SJSA1 (cell line): ENCODE results near the gene PTPRT. TPM values are rescaled to one million over a fixed set of nuclear protein-coding genes. Genes with fewer than 3 reads are reported as not detected.

Source experiments
- DNase-seq, 2 experiments: peaks; one replicate each; pipeline ENCODE4 v3.0.0-alpha.2; 2015 to 2020; ENCODE audit warnings: low spot score in 2 of 2, low read depth in 1 of 2
- H3K27ac ChIP-seq: fragments of 250-450 bp; sonication (Bioruptor Pico); 2 replicates; pipeline ENCODE4 v1.5.1; 2020; ENCODE audit warnings: mild to moderate bottlenecking, moderate library complexity
- H3K27me3 ChIP-seq: fragments of 250-450 bp; sonication (Bioruptor Pico); replicated peaks from 2 replicates; pipeline ENCODE4 v1.5.1; 2020; ENCODE audit warnings: mild to moderate bottlenecking, moderate library complexity
- H3K36me3 ChIP-seq: fragments of 250-450 bp; sonication (Bioruptor Pico); 2 replicates; pipeline ENCODE4 v1.5.1; 2020; ENCODE audit warnings: mild to moderate bottlenecking
- H3K4me1 ChIP-seq: fragments of 250-450 bp; sonication (Bioruptor Pico); replicated peaks from 2 replicates; pipeline ENCODE4 v1.6.1; 2021; ENCODE audit warnings: mild to moderate bottlenecking
- H3K4me3 ChIP-seq: fragments of 250-450 bp; sonication (Bioruptor Pico); 2 replicates; pipeline ENCODE4 v1.5.1; 2020; ENCODE audit warnings: mild to moderate bottlenecking
- H3K9me3 ChIP-seq: fragments of 250-450 bp; sonication (Bioruptor Pico); replicated peaks from 2 replicates; pipeline ENCODE4 v1.5.1; 2020; ENCODE audit warnings: mild to moderate bottlenecking
- total RNA-seq: library from RNA; depleted of rRNA; stranded (reverse); fragments of >200 nt; shearing (Covaris generic); gene quantifications from 2 replicates; pipeline ENCODE4 v1.2.3, GENCODE V29; 2014

The PTPRT gene
- total RNA-seq, 1 experiment from 2014 or later, result not detected

DNA sequence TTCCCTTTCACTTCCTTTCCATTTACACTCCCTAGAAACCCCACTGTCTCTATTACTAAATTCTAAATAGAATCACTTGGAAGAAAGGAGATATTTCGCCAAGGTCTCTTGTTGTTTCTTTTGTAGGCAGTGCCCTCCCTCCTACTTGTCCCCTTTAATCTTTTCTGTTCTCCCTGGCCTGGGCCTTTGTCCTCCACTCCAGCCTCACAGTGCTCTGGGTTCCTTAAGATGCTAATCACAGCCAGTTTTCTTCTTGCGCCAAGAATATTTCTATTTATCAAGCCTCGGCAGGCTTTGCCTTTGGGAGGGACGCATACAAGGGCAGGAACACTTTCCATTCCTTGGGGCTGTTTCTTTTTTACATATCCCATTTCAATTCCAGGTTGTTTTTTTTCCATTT, 1051.0 kb downstream of the PTPRT start:
- Histone ChIP-seq H3K36me3 (no peaks in the 10 kb centered on the region), H3K9me3 (no peaks in the 10 kb centered on the region), H3K27me3 (no peaks in the 10 kb centered on the region), H3K27ac (no peak overlapping the region), H3K4me1 (no peaks in the 10 kb centered on the region), H3K4me3 (no peak overlapping the region)
- no peak for DNase-seq

DNA sequence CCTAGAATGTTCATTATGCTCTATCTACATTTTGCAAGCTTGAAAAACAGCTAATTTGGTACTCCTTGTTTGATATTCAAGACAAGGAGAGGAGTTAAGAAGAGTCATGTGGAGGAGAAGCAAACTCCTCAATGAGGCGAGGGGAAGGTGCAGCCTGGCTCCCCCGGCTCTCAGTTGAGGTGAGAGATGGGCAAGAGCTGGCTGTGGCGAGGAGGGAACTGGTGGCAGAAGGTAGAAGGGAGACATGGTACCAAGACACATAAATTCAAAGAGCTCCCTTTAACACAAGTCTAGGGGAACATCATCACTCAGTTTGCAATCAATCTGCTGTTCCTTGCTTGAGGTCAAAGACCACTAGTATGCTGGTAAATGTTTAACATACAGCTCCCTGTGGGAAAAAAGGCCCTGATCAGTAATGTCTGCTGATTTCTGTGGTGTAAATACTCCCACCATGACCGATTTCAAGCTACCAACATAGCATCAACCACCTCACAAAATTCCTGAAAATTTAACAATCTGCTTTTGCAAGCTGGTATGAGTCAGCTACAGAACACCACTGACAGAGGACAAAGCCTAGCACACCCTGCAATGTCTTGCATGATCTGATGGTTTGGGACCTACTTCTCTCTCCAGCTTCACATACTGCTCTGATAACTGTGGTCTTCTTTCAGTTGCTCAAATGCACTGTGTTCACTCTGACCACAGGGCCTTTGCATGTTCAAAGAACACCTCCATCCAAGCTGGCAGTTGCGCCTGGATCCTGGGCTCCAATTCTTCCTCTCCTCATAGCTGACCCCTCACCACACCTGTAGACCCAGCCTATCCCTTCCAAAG, 1055.2 kb downstream of the PTPRT start:
- H3K27ac ChIP-seq, result no peak overlapping the region
- DNase-seq, result no peak
- no peak overlapping the region for H3K4me3 ChIP-seq
- no peaks in the 10 kb centered on the region for H3K9me3 ChIP-seq
- no peaks in the 10 kb centered on the region for H3K27me3 ChIP-seq
- H3K4me1 ChIP-seq, result no peaks in the 10 kb centered on the region
- no peaks in the 10 kb centered on the region for H3K36me3 ChIP-seq

DNA sequence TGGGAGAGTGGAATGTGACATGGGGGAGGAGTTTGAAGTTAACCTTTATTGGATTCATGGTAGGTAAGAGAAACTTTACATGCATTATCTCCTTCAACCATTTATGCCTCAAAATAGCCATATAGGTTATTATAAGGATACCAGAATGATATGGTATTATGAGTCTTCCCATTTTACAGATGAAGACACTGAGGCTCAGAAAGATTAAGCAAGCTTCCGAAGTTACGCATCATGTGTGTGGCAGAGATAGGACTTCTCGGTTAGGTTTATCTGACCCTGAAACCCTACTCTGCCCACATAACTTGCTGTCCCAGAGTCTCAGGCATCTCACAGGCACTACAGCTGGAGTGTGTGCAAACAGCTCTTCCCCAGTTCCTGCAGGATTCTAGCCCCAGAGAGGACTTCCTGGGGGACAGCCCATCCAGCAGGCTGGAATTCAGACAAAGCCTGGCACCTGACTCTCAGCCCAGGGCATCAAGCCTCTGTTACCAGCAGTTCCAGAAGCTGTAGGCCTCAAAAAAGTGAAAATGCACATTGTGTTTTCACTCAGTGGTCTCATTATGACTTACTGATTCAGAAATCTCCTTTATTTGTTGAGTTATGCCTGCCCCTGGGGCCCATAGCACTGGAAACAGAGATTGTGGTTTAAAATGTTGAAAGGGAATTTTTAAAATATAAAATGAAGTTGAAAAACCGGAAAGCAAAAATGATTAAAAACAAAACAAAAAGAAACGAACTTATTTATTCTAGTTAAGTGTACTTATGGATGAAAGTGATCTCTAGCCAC, 1058.7 kb downstream of the PTPRT start:
- no peaks in the 10 kb centered on the region for H3K27me3 ChIP-seq
- H3K27ac ChIP-seq, result no peak overlapping the region
- H3K36me3 ChIP-seq, result no peaks in the 10 kb centered on the region
- no peak for DNase-seq
- H3K4me1 ChIP-seq, result no peaks in the 10 kb centered on the region
- no peak overlapping the region for H3K4me3 ChIP-seq
- no peaks in the 10 kb centered on the region for H3K9me3 ChIP-seq

DNA sequence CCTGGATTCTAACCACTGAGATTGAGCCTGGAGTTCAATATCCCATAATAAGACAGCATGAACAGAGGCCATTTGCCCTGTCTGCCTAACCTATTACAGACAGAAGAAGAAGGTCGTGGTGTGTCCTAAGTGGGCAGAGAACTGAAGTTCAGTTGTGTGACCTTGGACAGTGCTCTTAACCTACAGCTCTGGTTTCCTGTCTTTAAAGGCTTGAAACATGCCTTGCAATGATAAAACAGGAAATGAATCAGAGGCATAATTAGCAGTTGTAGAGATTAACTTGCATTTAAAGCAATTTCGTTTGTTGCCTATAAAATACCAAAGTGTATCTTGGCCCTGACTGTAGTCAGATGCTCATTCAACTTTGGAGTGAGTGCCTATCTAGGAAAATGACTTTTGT, 1064.3 kb downstream of the PTPRT start:
- no peak for DNase-seq
- Histone ChIP-seq H3K27ac (no peak overlapping the region), H3K36me3 (no peaks in the 10 kb centered on the region), H3K4me1 (no peaks in the 10 kb centered on the region), H3K9me3 (no peaks in the 10 kb centered on the region; the same call in 1 of the 2 replicates), H3K27me3 (no peaks in the 10 kb centered on the region), H3K4me3 (no peak overlapping the region)

DNA sequence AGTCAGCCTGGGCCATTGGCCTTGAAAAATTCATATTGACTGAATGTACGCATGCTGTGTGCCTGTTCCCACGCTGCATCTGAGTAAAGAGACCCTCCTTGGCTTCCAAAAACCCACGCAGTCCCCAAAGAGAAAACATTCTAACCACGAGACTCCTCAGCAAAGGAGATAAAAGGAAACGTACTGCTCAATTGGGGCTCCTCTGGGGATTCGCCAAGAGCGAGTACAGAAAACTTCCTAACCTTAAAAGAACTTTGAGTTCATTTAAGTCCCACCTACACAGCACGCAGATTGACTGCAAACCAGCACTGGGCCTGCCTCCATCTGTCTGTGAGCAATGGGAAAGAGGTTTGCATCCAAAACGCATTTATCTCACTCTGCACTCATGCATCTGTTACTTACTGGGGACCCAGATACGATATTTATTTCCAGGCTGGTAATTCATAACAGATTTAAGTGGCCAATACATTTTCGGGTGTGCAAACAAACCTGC, 1065.7 kb downstream of the PTPRT start:
- no peak overlapping the region for H3K4me3 ChIP-seq
- no peak overlapping the region for H3K27ac ChIP-seq
- H3K9me3 ChIP-seq, result no peaks in the 10 kb centered on the region; the same call in 1 of the 2 replicates
- H3K4me1 ChIP-seq, result no peaks in the 10 kb centered on the region
- no peaks in the 10 kb centered on the region for H3K27me3 ChIP-seq
- no peaks in the 10 kb centered on the region for H3K36me3 ChIP-seq
- no peak for DNase-seq

DNA sequence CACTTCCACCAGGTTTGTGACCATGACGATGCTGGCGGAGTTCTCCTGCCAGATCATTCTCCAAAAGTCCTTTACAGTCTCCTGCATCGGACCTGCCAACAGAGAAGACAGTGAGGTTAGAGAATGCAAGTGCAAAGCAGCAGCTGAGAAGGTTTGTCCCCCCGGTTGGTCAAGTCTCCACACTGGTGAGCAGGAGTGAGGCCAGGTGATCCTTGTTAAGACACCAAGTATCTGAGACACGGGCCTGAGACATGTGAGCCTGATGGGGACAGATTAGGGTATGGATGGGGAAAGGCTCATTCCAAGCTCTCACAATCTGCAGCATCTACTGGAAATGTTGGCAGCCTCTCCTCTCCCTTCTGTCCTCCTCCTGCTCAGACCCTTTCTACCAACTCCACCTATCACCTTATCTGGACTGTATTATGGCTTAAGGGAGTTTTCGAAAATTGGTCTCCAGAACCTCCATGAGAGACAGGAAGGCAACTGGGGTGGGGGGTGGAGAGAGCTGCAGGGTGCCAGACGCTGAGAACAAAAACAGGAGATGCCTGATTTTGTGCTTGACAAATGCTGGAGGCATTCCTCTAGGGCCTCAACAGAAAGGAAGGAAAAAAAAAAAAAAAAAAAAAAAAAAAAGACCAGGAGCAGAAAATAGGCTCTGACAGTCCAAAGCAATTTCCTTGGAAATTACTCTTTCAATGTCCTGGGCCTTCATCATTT, 1071.1 kb downstream of the PTPRT start:
- H3K36me3 ChIP-seq, result no peaks in the 10 kb centered on the region
- H3K27me3 ChIP-seq, result no peaks in the 10 kb centered on the region
- H3K9me3 ChIP-seq, result no peaks in the 10 kb centered on the region
- H3K4me3 ChIP-seq, result no peak overlapping the region
- no peak for DNase-seq
- no peak overlapping the region for H3K27ac ChIP-seq
- no peaks in the 10 kb centered on the region for H3K4me1 ChIP-seq

DNA sequence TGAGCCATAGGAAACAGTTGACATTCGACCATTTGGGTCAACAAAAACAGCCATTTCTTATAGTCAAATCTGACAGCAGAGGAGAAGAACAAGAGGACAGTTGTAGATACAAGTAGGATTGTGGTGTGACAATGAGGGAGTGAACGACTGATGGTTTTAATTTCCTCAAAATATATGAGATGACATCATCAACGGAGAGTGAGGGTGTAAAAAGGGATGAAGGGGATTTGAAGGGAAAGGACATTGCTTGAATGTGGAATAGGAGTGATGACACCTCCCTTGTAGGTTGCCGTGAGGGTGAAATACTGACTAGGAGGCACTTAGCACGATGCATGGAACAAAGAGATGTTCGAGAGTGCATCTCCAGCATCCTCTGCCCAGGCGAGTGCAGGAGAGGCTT, 1071.7 kb downstream of the PTPRT start:
- Histone ChIP-seq H3K36me3 (no peaks in the 10 kb centered on the region), H3K27me3 (no peaks in the 10 kb centered on the region), H3K9me3 (no peaks in the 10 kb centered on the region), H3K27ac (no peak overlapping the region), H3K4me1 (no peaks in the 10 kb centered on the region), H3K4me3 (no peak overlapping the region)
- DNase-seq, result no peak

DNA sequence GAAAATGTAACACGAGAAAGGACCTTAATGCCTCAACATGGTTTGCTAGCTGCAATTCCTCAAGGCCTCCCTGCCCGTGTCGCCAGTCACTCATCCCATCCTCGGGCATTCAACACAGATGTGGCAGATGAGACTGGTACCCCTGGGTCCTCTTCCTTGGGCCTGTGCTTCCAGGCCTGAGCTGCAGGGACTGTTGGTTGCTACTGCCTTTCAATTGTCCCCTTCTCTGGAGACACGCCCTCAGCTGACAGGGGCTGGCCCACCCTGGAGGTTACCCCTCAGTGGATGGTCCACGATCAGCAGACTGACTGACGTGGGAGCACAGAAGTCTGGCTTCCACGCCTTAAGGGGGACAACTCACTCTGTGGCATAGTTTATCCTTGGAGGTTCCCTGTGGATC, 1076.5 kb downstream of the PTPRT start:
- Histone ChIP-seq H3K36me3 (no peaks in the 10 kb centered on the region), H3K27me3 (no peaks in the 10 kb centered on the region), H3K4me1 (no peaks in the 10 kb centered on the region), H3K4me3 (no peak overlapping the region), H3K27ac (no peak overlapping the region), H3K9me3 (no peaks in the 10 kb centered on the region)
- no peak for DNase-seq

DNA sequence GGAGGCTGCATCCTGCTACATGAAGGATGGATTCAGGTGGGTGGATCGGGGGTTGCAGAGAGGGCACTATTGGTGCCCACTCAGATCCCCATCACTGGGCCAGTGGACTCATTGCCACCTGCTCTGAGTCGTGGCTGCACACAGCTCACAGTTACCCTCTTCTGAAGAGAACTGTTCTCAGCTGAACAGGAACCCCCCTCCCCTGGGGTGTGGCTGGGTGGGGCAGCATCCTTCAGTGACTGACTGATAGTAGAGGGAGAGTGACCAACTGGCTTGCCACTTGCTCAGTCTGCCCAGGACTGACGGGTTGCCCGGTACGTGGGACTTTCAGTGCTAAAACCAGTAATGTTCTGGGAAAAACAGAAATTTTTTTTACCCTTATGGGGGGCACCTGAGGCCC, 1077.5 kb downstream of the PTPRT start:
- Histone ChIP-seq H3K9me3 (no peaks in the 10 kb centered on the region), H3K27ac (no peak overlapping the region), H3K4me1 (no peaks in the 10 kb centered on the region), H3K27me3 (no peaks in the 10 kb centered on the region), H3K4me3 (no peak overlapping the region), H3K36me3 (no peaks in the 10 kb centered on the region)
- DNase-seq, result no peak

DNA sequence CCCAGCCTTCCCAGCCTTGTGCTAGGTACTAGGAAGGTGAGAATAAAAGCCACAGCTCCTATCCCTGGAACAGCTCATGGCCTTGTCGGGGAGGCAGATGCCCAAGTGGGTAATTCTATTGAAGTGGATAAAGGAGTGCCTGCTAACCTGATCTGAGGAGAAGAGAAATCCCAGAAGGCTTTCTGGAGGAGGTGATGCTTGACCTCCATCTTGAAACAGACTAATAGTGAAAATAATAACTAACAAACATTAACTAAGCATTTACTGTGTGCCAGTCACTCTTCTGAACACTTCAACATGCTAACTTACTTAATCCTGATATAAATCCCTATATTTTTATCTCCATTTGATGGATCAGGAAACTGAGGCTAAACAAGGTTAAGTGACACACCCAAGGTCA, 1078.4 kb downstream of the PTPRT start:
- Histone ChIP-seq H3K9me3 (no peaks in the 10 kb centered on the region), H3K27me3 (no peaks in the 10 kb centered on the region), H3K27ac (no peak overlapping the region), H3K4me3 (no peak overlapping the region), H3K36me3 (no peaks in the 10 kb centered on the region), H3K4me1 (no peaks in the 10 kb centered on the region)
- DNase-seq, result no peak

DNA sequence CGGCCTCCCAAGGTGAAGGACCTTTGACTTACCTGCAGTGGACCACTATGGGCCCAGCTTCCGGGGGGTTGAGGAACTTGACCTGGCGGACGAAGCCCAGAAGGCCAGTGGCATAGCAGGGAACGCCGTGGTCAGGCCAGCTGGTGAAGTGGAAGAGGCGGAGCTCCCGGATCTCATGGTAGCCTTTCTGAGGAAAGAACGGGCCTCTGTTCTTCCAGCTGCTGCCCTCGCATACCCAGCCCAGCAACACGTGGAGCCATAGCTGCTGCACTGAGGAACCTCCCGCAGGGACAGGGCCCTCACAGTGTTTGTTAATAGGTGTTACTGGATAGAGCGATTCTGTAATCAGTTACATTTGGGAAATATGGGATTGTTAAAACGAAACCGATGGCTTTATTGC, 1079.4 kb downstream of the PTPRT start:
- H3K4me3 ChIP-seq, result no peak overlapping the region
- H3K9me3 ChIP-seq, result no peaks in the 10 kb centered on the region
- H3K27ac ChIP-seq, result no peak overlapping the region
- no peak for DNase-seq
- no peaks in the 10 kb centered on the region for H3K27me3 ChIP-seq
- no peaks in the 10 kb centered on the region for H3K4me1 ChIP-seq
- no peaks in the 10 kb centered on the region for H3K36me3 ChIP-seq

DNA sequence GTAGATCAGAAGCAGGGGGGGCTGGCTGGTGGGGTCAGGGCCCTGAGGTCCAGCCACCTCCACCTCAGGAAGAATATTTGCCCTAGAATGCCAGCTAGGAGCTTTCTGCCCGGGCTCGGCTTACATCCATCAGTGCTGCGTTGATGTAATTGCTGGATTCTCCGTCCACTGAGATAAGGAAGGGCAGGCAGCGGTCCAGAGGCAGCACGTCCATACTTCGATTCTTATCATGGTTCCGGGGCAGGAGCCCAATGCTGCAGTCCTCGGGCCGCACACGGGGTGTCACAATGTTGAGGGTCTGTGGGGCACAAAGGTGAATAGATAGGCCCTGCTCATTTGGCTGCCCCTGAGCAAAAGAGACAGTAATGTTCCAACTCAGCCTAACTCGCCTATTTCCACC, 1087.7 kb downstream of the PTPRT start:
- Histone ChIP-seq H3K27me3 (no peaks in the 10 kb centered on the region), H3K27ac (no peak overlapping the region), H3K9me3 (no peaks in the 10 kb centered on the region), H3K4me3 (no peak overlapping the region), H3K4me1 (no peaks in the 10 kb centered on the region), H3K36me3 (no peaks in the 10 kb centered on the region)
- DNase-seq, result no peak

DNA sequence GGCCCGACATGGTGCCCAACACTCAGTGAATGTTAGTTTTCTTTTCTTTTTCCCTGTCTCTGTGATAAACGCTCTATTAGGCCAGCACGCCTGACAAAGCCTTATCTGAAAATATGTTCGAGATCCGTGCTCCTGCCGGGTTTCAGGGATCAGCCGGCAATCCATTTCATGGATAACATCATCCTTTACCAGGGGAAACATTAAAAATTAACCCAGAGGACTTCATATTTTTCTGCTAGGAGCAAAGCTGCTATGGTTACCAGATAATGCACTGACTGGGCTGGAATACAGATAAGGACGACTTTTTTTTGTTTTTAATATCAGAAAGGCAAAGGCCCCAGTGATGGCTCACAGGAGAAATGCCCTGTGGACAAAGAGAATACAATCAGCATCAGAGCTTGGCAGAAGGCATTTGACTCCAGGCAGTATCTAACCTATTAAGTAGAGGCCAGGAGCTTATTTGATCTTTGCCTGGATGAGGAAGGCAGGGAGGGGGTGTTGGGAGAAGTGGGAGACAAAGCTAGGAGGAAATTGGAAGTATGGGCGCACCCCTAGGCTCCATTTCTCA, 1089.5 kb downstream of the PTPRT start:
- no peak overlapping the region for H3K4me3 ChIP-seq
- no peak overlapping the region for H3K27ac ChIP-seq

More for the DNA sequence above, 1089.5 kb downstream of the PTPRT start:
- Histone ChIP-seq H3K27me3 (no peaks in the 10 kb centered on the region), H3K9me3 (no peaks in the 10 kb centered on the region), H3K4me1 (no peaks in the 10 kb centered on the region), H3K36me3 (no peaks in the 10 kb centered on the region)
- no peak for DNase-seq
